HG02610 (cell line): ENCODE data around the gene NEUROD2.

ENCODE experiments used
- ATAC-seq: cut with Tn5 transposase; IDR thresholded peaks from one replicate; pipeline ENCODE4 v1.9.1; 2021; ENCODE audit warnings: mild to moderate bottlenecking, moderate library complexity; ENCODE audit not compliant: unreplicated experiment

NEUROD2 gene

GRCh38 chr17:39635614-39636176 is 28.0 kb upstream of the NEUROD2 start:
- ATAC-seq, result no peak

DNA sequence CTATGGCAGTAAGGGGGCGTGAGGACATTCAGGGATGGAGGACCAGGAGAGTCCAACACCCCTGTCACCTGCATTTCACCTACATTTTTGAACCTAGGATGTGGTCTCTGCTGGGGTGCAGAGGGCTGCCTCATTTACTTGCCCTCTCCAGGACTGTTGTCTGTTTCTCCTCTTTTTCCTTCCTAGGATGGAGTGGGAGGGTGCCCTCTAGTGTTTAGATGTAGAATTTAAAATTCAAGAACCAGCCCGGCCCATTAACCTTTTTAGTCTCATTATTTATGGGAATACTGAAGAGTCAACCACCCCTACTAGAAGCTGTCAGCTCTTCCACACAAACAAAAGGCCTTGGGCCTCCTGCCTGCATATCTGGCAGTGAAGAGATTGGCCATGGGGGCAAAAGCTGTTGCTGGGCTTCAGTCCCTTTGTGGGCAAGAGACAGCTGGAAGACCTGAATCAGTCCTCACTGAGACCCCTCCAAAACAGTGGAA is 26.7 kb upstream of the NEUROD2 start:
- no peak for ATAC-seq

DNA sequence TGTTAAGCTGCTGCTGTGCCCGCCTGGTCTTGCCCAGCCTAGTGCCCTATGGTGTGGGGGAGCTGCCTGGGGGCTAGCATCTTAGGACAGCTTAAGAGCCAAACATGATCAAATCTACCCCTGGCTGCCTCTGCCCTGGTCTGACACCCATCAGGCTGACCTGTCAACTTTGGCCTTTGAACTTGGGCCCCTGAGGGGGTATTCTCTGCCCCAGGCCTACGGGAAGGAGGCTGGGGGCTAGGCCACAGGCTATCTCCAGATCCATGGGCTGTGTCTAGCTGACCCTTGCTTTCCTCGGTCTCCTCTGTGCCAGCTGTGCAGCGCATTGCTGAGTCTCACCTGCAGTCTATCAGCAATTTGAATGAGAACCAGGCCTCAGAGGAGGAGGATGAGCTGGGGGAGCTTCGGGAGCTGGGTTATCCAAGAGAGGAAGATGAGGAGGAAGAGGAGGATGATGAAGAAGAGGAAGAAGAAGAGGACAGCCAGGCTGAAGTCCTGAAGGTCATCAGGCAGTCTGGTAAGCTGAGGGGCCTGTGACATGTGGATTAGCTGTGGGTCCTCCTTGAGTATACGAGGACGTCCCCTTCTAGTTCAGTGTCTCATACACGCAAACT is 26.0 kb upstream of the NEUROD2 start:
- ATAC-seq, result no peak

GRCh38 chr17:39632153-39632941 is 24.6 kb upstream of the NEUROD2 start:
- no peak for ATAC-seq

DNA sequence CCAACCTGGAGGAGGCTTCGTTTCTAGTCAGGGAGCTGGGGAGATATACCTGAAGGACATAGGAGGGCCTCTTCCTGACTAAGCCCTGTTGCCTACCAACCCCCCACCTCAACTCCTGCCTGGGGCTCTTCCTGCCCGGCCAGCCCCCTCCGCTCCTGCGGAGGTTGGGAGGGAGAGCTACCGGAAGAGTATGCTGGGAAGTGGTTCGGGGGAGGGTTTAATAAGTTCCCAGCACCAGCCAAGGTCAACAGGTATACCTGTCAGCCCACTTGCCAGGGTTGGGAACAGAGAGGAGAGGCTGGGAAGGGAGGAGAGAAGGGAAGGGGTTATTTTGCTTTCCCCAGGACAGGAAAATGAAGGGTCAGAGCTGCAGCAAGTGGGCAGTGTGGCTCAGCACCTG is 23.7 kb upstream of the NEUROD2 start:
- ATAC-seq, result no peak

DNA sequence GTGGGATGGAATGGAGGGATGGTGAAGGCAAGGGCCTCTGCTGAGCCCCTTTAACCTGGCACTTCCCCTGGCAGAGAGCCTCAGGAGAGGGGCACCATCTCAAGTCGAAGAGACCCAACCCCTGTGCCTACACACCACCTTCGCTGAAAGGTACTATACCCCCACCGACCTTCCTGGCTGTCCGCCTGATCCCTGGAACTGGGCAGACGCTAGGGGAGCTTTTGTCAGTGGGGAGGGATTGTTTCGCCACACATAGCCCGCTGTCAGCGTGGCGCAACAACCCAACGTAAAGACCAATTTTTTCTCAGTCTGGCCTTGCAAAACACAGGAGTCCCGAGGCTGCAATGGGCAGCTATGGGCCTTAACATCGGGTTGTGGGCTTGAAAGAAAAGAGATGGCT is 22.2 kb upstream of the NEUROD2 start:
- no peak for ATAC-seq

GRCh38 chr17:39629494-39629880 is 21.8 kb upstream of the NEUROD2 start:
- ATAC-seq, result no peak

- ATAC-seq, result no peak
Measured at GRCh38 chr17:39628655-39629493, 21.2 kb upstream of the NEUROD2 start.

DNA sequence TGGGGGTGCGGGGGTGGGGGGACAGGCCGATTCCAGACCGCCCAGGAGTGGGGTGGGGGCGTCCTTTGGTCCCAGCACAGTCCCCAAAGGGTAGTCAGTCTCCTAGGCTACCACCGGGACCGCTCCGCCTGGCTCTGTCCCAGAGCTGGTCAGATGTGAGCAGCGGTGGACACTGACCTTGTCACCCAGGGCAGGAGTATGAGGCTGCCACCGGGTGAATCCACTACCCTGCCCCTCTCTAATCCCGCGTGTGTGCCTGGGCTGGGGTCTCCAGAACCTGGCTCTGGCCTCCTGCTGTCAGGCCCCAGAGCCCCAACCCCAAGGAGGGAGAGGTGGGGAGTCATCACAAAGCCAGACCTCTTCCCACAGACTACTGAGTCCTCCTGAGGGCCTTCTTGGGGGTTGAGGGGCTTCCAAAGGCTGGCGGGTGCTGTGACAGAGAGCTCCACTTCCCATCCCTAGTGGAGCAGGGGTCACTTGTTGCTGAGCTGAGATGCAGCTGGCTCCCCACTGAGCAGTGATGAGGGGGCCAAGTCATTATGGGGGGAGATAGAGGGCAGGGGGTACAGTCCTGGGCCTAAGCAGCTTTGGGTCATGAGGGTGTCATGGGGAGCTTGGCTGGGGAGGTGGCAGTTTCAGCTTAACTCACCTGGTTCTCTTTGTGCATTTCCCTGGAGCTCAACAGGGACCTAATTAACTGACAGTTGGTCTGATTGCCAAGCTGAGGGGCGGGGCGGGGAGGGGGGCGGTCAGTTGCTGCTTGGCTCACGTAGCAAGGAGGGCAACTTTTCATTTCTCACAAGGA is 20.2 kb upstream of the NEUROD2 start:
- no peak for ATAC-seq

DNA sequence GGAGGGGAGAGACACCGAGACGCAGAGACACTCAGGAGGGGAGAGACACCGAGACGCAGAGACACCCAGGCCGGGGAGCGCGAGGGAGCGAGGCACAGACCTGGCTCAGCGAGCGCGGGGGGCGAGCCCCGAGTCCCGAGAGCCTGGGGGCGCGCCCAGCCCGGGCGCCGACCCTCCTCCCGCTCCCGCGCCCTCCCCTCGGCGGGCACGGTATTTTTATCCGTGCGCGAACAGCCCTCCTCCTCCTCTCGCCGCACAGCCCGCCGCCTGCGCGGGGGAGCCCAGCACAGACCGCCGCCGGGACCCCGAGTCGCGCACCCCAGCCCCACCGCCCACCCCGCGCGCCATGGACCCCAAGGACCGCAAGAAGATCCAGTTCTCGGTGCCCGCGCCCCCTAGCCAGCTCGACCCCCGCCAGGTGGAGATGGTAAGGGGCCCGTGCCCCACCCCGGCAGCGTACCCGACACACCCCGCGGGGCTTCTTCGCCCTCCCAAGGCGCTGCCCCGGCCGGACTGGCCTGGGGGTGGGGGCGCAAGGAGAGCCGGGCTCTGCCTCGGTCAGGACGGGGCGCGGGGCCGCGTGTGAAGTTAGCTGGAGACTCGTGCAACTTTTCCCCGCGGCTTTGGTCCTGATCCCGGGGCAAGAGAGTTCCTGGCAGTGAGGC is 19.5 kb upstream of the NEUROD2 start:
- ATAC-seq, result no peak

GRCh38 chr17:39626171-39627046 is 18.7 kb upstream of the NEUROD2 start, which contains the start of gene PPP1R1B:
PPP1R1B (plus strand) TSS chr17:39626952; CDS start chr17:39627393, 441 bp downstream.
- ATAC-seq, result no peak

GRCh38 chr17:39625198-39625785 is 17.6 kb upstream of the NEUROD2 start:
- no peak for ATAC-seq

- ATAC-seq, result no peak
Measured at GRCh38 chr17:39624313-39624712, 16.6 kb upstream of the NEUROD2 start.

GRCh38 chr17:39623356-39623950 is 15.7 kb upstream of the NEUROD2 start:
- ATAC-seq, result no peak

GRCh38 chr17:39622380-39623006 is 14.8 kb upstream of the NEUROD2 start:
- peak; percentile 14 for ATAC-seq

GRCh38 chr17:39621523-39622379 is 14.0 kb upstream of the NEUROD2 start:
- peak; percentile 47 for ATAC-seq

DNA sequence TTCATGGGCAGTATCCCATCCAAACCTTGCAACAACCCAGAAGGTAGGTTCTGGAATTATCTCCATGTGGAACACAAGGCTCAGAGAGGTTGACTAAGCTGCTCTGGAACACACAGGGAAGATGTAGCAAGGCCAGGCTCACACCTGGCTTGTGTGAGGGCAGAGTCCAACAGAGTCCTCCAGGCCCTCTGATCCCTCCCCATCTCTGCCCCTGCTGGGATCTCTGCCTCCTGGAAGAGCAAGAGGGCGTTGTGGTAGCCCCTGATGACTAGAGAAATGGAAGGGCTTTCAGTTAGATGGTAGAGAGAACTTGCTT is 12.0 kb upstream of the NEUROD2 start:
- no peak for ATAC-seq
